H1 (cell line): ENCODE results near the gene SERPINB12. TPM values are rescaled to one million over a fixed set of nuclear protein-coding genes. Genes with fewer than 3 reads are reported as not detected.

Experiments
- CREB1 ChIP-seq: IDR thresholded peaks from 2 replicates; pipeline ENCODE4 v1.6.1; 2012; ENCODE audit warnings: inconsistent platforms
- CTBP2 ChIP-seq: IDR thresholded peaks from 2 replicates; pipeline ENCODE4 v1.7.0; 2011; ENCODE audit warnings: borderline replicate concordance, mild to moderate bottlenecking, moderate library complexity, mixed read lengths, low read length; ENCODE audit not compliant: insufficient read depth, insufficient read length
- EZH2 ChIP-seq: fragments of 200-600 bp; sonication (generic); IDR thresholded peaks from 2 replicates; pipeline ENCODE4 v1.7.1; 2012; ENCODE audit warnings: low read depth, mild to moderate bottlenecking, moderate library complexity, low read length, inconsistent platforms; ENCODE audit not compliant: severe bottlenecking
- GABPA ChIP-seq: IDR thresholded peaks from 2 replicates; pipeline ENCODE4 v1.6.1; 2011; ENCODE audit warnings: mild to moderate bottlenecking, low read length, moderate library complexity, borderline replicate concordance; ENCODE audit not compliant: insufficient read depth
- SRF ChIP-seq: IDR thresholded peaks from 2 replicates; pipeline ENCODE4 v1.6.1; 2011; ENCODE audit warnings: mild to moderate bottlenecking, low read depth, low read length, moderate library complexity
- SUZ12 ChIP-seq: fragments of 200-600 bp; sonication (generic); IDR thresholded peaks from 2 replicates; pipeline ENCODE4 v1.6.1; 2012; ENCODE audit warnings: mild to moderate bottlenecking, inconsistent platforms, low read length, moderate library complexity, mixed read lengths
- polyA plus RNA-seq, 7 experiments: library from polyadenylated mRNA; depleted of rRNA in 3 of 7; stranded (reverse) in 5 of 7; unstranded in 2 of 7; fragments of >200 nt in 5 of 7; fragments of 200-250 nt in 2 of 7; gene quantifications; 1 replicate in 5 of 7; 2 replicates in 1 of 7; 4 replicates in 1 of 7; pipeline versions ENCODE4 v1.2.1 to v1.2.3, GENCODE V29; 2011 to 2013; ENCODE audit warnings: missing spikeins in 2 of 7, mixed read lengths in 2 of 7
- total RNA-seq: library from RNA; stranded (reverse); fragmentation: NEBNext Ultra II Directional; extraction: Animal tissue kit (Norgen Biotek cat#: 25700); gene quantifications from 2 replicates; pipeline ENCODE4 v1.2.1, GENCODE V29; 2021
- TF ChIP-seq, protein P1 (sequence below): fragments of 300-600 bp; sonication (generic); IDR thresholded peaks from 2 replicates; pipeline ENCODE4 v1.7.1; 2012; ENCODE audit warnings: low read length, moderate library complexity, mild to moderate bottlenecking, inconsistent platforms; ENCODE audit not compliant: insufficient replicate concordance

SERPINB12 gene
- total and polyA plus RNA-seq, 2 of the 8 experiments (the other 6 are each of a cell fraction or from before 2014, with no cell fraction given), result not detected

DNA sequence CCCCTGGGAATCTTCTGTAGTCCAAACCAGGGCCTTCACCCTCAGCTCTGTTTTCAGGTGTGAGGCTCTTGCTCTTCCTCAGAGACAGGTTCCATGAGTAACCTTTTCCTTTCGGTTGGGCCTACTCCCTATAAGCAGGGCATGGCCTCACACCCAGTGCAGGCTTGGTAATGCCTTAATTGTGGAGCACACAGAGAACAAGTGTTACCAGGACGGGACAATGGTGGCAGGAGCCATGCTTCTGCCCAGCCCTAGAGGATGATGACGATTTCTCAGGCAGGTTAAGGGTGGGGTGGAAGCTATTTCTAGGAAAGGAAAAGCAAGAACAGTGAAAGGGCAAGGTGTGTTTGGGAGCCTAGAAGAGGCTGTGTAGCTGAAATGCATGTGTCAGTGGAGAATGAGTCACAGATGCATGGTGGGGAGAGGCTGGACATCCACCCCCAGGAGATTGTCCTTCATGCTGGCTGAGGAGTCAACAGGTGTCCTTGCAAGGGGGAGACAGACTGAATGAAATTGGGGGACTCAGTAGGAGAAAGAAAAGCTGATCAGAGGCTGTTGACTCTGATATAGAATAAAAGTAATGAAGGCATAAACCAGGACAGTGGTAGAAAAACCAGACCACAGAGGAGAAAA, 22.0 kb upstream of the SERPINB12 start (continued):
- TF ChIP-seq, protein P1, sequence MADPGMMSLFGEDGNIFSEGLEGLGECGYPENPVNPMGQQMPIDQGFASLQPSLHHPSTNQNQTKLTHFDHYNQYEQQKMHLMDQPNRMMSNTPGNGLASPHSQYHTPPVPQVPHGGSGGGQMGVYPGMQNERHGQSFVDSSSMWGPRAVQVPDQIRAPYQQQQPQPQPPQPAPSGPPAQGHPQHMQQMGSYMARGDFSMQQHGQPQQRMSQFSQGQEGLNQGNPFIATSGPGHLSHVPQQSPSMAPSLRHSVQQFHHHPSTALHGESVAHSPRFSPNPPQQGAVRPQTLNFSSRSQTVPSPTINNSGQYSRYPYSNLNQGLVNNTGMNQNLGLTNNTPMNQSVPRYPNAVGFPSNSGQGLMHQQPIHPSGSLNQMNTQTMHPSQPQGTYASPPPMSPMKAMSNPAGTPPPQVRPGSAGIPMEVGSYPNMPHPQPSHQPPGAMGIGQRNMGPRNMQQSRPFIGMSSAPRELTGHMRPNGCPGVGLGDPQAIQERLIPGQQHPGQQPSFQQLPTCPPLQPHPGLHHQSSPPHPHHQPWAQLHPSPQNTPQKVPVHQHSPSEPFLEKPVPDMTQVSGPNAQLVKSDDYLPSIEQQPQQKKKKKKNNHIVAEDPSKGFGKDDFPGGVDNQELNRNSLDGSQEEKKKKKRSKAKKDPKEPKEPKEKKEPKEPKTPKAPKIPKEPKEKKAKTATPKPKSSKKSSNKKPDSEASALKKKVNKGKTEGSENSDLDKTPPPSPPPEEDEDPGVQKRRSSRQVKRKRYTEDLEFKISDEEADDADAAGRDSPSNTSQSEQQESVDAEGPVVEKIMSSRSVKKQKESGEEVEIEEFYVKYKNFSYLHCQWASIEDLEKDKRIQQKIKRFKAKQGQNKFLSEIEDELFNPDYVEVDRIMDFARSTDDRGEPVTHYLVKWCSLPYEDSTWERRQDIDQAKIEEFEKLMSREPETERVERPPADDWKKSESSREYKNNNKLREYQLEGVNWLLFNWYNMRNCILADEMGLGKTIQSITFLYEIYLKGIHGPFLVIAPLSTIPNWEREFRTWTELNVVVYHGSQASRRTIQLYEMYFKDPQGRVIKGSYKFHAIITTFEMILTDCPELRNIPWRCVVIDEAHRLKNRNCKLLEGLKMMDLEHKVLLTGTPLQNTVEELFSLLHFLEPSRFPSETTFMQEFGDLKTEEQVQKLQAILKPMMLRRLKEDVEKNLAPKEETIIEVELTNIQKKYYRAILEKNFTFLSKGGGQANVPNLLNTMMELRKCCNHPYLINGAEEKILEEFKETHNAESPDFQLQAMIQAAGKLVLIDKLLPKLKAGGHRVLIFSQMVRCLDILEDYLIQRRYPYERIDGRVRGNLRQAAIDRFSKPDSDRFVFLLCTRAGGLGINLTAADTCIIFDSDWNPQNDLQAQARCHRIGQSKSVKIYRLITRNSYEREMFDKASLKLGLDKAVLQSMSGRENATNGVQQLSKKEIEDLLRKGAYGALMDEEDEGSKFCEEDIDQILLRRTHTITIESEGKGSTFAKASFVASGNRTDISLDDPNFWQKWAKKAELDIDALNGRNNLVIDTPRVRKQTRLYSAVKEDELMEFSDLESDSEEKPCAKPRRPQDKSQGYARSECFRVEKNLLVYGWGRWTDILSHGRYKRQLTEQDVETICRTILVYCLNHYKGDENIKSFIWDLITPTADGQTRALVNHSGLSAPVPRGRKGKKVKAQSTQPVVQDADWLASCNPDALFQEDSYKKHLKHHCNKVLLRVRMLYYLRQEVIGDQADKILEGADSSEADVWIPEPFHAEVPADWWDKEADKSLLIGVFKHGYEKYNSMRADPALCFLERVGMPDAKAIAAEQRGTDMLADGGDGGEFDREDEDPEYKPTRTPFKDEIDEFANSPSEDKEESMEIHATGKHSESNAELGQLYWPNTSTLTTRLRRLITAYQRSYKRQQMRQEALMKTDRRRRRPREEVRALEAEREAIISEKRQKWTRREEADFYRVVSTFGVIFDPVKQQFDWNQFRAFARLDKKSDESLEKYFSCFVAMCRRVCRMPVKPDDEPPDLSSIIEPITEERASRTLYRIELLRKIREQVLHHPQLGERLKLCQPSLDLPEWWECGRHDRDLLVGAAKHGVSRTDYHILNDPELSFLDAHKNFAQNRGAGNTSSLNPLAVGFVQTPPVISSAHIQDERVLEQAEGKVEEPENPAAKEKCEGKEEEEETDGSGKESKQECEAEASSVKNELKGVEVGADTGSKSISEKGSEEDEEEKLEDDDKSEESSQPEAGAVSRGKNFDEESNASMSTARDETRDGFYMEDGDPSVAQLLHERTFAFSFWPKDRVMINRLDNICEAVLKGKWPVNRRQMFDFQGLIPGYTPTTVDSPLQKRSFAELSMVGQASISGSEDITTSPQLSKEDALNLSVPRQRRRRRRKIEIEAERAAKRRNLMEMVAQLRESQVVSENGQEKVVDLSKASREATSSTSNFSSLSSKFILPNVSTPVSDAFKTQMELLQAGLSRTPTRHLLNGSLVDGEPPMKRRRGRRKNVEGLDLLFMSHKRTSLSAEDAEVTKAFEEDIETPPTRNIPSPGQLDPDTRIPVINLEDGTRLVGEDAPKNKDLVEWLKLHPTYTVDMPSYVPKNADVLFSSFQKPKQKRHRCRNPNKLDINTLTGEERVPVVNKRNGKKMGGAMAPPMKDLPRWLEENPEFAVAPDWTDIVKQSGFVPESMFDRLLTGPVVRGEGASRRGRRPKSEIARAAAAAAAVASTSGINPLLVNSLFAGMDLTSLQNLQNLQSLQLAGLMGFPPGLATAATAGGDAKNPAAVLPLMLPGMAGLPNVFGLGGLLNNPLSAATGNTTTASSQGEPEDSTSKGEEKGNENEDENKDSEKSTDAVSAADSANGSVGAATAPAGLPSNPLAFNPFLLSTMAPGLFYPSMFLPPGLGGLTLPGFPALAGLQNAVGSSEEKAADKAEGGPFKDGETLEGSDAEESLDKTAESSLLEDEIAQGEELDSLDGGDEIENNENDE, result no peak
- TF ChIP-seq SRF (no peak), EZH2 (no peak), CREB1 (no peak), SUZ12 (no peak), GABPA (no peak), CTBP2 (no peak)
- TF ChIP-seq, all 59 proteins: peak for 0
